ENCODE data around the gene LGR4.

- TF ChIP-seq CTCF (conservative IDR thresholded peaks at IDR 0.05; ENCODE audit: low read depth, low read length) (no peak), RFX5 (IDR thresholded peaks at IDR 0.05; ENCODE audit: low read depth, low read length) (no peak), BHLHE40 (IDR thresholded peaks at IDR 0.05; ENCODE audit: low read depth, low read length) (peak; percentile 34; the same call in 1 of the 2 replicates), CEBPB (IDR thresholded peaks at IDR 0.05; ENCODE audit: low read depth, low read length) (peak; percentile 22; the same call in 1 of the 2 replicates), USF2 (IDR thresholded peaks at IDR 0.05; ENCODE audit: low read depth, low read length) (no peak), ELK1 (IDR thresholded peaks at IDR 0.05; ENCODE audit: borderline replicate concordance, low read depth, low read length) (no peak), NFE2L2 (IDR thresholded peaks at IDR 0.05; ENCODE audit: low read depth, low read length) (no peak), POLR2A (IDR thresholded peaks at IDR 0.05; ENCODE audit: low read depth, low read length) (no peak), RCOR1 (IDR thresholded peaks at IDR 0.05; ENCODE audit: insufficient replicate concordance, low read length) (no peak), MAFK (IDR thresholded peaks at IDR 0.05; ENCODE audit: low read depth, low read length) (no peak), CHD1 (IDR thresholded peaks at IDR 0.05; ENCODE audit: low read depth, low read length) (no peak), FOS (IDR thresholded peaks at IDR 0.05; ENCODE audit: low read depth, low read length) (no peak)
Measured at GRCh38 chr11:27464289-27464696, 8.3 kb downstream of the LGR4 start.

All from IMR-90 (cell line).